Esophagus muscularis mucosa (tissue), 4 donors: ENCODE results near the gene KRT36. TPM values are rescaled to one million over a fixed set of nuclear protein-coding genes. Genes with fewer than 3 reads are reported as not detected.

Experiments used
- DNase-seq: peaks from one replicate; pipeline ENCODE4 v3.0.0-alpha.2; 2017; ENCODE audit errors: extremely low spot score
- H3K27ac ChIP-seq, 4 donors: fragments of 200-600 bp; sonication (generic); replicated peaks in 1 of 4; 1 replicate in 3 of 4; 2 replicates in 1 of 4; pipeline ENCODE4 v1.5.1; 2016 to 2019; ENCODE audit warnings: mild to moderate bottlenecking in 1 of 4
- H3K27me3 ChIP-seq, 4 donors: fragments of 200-600 bp; sonication (generic); one replicate each; pipeline versions ENCODE4 v1.5.1 to v1.6.0; 2016 to 2019
- H3K36me3 ChIP-seq, 4 donors: fragments of 200-600 bp; sonication (generic); one replicate each; pipeline ENCODE4 v1.5.1; 2016 to 2019
- H3K4me1 ChIP-seq, 4 donors: fragments of 200-600 bp; sonication (generic); one replicate each; pipeline ENCODE4 v1.5.1; 2016 to 2019
- H3K4me3 ChIP-seq, 4 donors: fragments of 200-600 bp; sonication (generic); 1 replicate in 2 of 4; 2 replicates in 2 of 4; pipeline ENCODE4 v1.5.1; 2016 to 2019; ENCODE audit warnings: mild to moderate bottlenecking in 4 of 4, moderate library complexity in 1 of 4
- H3K9me3 ChIP-seq, 4 donors: fragments of 200-600 bp; sonication (generic); 1 replicate in 3 of 4; 2 replicates in 1 of 4; pipeline ENCODE4 v1.5.1; 2016 to 2019
- CTCF ChIP-seq, 3 experiments: fragments of 200-600 bp in 2 of 3; fragments of 450-650 bp in 1 of 3; sonication (generic) in 2 of 3; IDR thresholded peaks; one replicate each; pipeline ENCODE4 v1.5.1; 2017 to 2019; ENCODE audit warnings: antibody characterized with exemption in 3 of 3, mild to moderate bottlenecking in 2 of 3, moderate library complexity in 1 of 3
- EP300 ChIP-seq: sonication (generic); formaldehyde crosslinking; IDR thresholded peaks from one replicate; pipeline ENCODE4 v1.6.1; 2017; ENCODE audit warnings: antibody characterized with exemption
- POLR2A ChIP-seq: fragments of 450-650 bp; IDR thresholded peaks from one replicate; pipeline ENCODE4 v1.6.1; 2017; ENCODE audit warnings: antibody characterized with exemption, moderate library complexity, mild to moderate bottlenecking, low read depth
- POLR2AphosphoS5 ChIP-seq, 2 donors: sonication (generic); formaldehyde crosslinking; IDR thresholded peaks; one replicate each; pipeline ENCODE4 v1.6.1; 2017; ENCODE audit warnings: antibody characterized with exemption in 2 of 2
- WGBS: methylation state at CpG from one replicate; pipeline ENCODE4 v1.1.5; 2018; 5-methylcytosine and 5-hydroxymethylcytosine counted together
- intact Hi-C: fragments of 100-400 bp; cut with DNase I; formaldehyde crosslinking; loops from one replicate; pipeline ENCODE4 v1.15.1; 2023
- total RNA-seq, 4 donors: library from RNA; depleted of rRNA; stranded (reverse); fragments of >200 nt; gene quantifications; one replicate each; pipeline versions ENCODE4 v1.1.0 to v1.2.1, GENCODE V29; 2016

Gene KRT36
- total RNA-seq, 4 donors from 2014 or later, result not detected

DNA sequence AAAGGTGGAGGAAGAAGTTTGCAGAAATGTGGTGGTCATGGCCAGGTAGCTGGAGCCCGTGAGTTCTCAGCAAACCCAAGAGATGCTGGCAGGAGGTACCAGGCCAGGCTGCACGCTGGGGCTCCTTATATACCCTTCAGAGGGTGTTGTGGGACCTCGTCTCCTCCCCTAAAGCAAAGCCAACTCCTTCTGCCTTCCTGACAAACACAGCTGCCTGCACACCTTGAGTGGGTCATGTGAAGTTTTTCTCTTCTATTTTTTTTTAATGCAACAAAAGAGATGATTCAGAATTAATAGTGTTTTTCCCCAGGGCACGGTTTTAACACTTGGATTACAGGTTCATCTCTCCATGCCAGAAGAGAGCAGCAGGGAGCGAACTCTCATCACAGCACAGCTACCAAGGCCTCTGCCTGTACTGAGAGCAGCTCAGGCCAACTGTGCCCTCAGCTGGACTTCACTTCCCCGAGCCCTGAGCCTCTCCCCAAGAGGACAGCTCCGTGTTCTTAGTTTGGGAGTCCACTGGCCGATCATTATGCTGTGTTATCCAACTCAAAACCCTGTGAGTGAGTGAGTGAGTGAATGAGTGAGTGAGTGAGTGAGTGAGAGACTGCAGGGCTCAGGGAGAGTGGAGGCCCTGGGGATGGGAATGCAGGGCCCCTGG lies 29.2 kb upstream of the KRT36 start, which contains the start of gene KRT15:
Gene KRT15, minus strand, starts transcription at position 102 of the 661 bp plus-strand sequence. Its CDS starts 63 bp downstream, at position 39.
- Histone ChIP-seq H3K9me3 (no peaks in the 10 kb centered on the region), H3K4me3 (no peak within 1 kb of the TSS), H3K4me1 (no peaks in the 10 kb centered on the region), H3K27me3 (peaks cover 0 to 44% (median 0%) of the 10 kb centered on the region in 4 donors), H3K36me3 (no peaks in the 10 kb centered on the region), H3K27ac (no peak within 1 kb of the TSS)
- WGBS, result 70% methylated on average over 7 of the region's 8 CpGs
- intact Hi-C loops, result no loop called here
- TF ChIP-seq POLR2AphosphoS5 (IDR thresholded peaks at IDR 0.05) (no peak), POLR2A (no peak), EP300 (no peak), CTCF (IDR thresholded peaks at IDR 0.05) (no peak)
- DNase-seq, result no peak

GRCh38 chr17:41518031-41518430 lies 28.3 kb upstream of the KRT36 start:
- no peak overlapping the region for H3K4me3 ChIP-seq
- 93% methylated on average over 3 of the region's 3 CpGs for WGBS
- peaks cover 0 to 44% (median 0%) of the 10 kb centered on the region in 4 donors for H3K27me3 ChIP-seq
- no peaks in the 10 kb centered on the region for H3K36me3 ChIP-seq
- H3K27ac ChIP-seq, result no peak overlapping the region
- no peak for TF ChIP-seq POLR2A
- TF ChIP-seq POLR2AphosphoS5 (IDR thresholded peaks at IDR 0.05), result no peak
- no peak for TF ChIP-seq EP300
- no peak for TF ChIP-seq CTCF (IDR thresholded peaks at IDR 0.05)
- DNase-seq, result no peak
- no peaks in the 10 kb centered on the region for H3K4me1 ChIP-seq
- H3K9me3 ChIP-seq, result no peaks in the 10 kb centered on the region
- intact Hi-C loops, result no loop called here

DNA sequence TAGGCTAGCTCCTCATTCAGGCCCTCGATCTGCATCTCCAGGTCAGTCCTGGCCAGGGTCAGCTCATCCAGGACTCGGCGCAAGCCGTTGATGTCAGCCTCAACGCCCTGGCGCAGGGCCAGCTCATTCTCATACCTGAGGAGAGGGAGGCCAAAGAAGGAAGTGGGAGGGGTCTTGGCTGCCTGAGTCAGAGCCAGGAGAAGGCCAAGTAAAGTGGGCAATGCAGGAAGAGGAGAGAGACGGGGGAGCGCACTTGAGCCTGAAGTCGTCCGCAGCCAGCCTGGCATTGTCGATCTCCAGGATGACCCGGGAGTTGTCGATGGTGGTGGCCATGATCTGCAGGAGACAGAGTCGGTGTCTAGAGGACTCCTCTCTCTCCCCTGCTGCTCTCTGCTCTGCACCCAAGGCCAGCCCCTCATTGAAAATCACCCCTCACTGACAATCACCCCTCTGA lies 27.1 kb upstream of the KRT36 start:
- H3K4me1 ChIP-seq, result no peaks in the 10 kb centered on the region
- H3K36me3 ChIP-seq, result no peaks in the 10 kb centered on the region
- 92% methylated on average over 14 of the region's 14 CpGs for WGBS
- intact Hi-C loops, result no loop called here
- H3K4me3 ChIP-seq, result no peak overlapping the region
- no peaks in the 10 kb centered on the region for H3K9me3 ChIP-seq
- DNase-seq, result no peak
- no peak overlapping the region for H3K27ac ChIP-seq
- H3K27me3 ChIP-seq, result peaks cover 0 to 44% (median 0%) of the 10 kb centered on the region in 4 donors
- TF ChIP-seq EP300, result no peak
- TF ChIP-seq POLR2AphosphoS5 (IDR thresholded peaks at IDR 0.05), result no peak
- no peak for TF ChIP-seq POLR2A
- TF ChIP-seq CTCF (IDR thresholded peaks at IDR 0.05), result no peak

- peaks cover 0 to 39% (median 0%) of the 10 kb centered on the region in 4 donors for H3K27me3 ChIP-seq
- H3K4me1 ChIP-seq, result no peaks in the 10 kb centered on the region
- no peaks in the 10 kb centered on the region for H3K9me3 ChIP-seq
- no peaks in the 10 kb centered on the region for H3K36me3 ChIP-seq
- no peak for TF ChIP-seq CTCF (IDR thresholded peaks at IDR 0.05)
- no peak for TF ChIP-seq POLR2A
- no peak for TF ChIP-seq POLR2AphosphoS5 (IDR thresholded peaks at IDR 0.05)
- TF ChIP-seq EP300, result no peak
- no peak overlapping the region for H3K27ac ChIP-seq
- WGBS, result 95% methylated on average over 8 of the region's 14 CpGs
- H3K4me3 ChIP-seq, result no peak overlapping the region
- DNase-seq, result no peak
- intact Hi-C loops, result no loop called here
Measured at GRCh38 chr17:41516147-41516829, 26.6 kb upstream of the KRT36 start.
